GM19324 (cell line): Measurements from ENCODE around the gene KCNAB3.

ENCODE experiments used
- ATAC-seq: cut with Tn5 transposase; IDR thresholded peaks from one replicate; pipeline ENCODE4 v1.9.1; 2021; ENCODE audit warnings: mild to moderate bottlenecking, moderate library complexity; ENCODE audit not compliant: unreplicated experiment, low FRiP score

The KCNAB3 gene

DNA sequence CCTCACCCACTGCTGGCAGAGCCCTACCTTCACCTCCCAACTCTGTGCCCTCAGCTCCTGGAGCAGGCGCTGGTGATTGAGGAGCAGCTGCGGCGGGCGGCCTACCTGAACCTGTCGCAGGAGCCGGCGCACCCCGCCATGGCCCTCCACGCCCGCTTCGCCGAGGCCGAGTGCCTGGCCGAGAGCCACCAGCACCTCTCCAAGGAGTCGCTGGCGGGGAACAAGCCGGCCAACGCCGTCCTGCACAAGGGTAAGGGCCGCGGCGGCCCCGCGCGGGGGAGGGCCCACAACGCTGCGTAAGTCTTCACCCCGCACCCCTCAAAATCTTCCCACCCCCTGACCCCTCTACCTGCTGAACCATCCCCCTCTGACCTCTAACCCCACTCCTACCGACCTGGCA lies 20.6 kb downstream of the KCNAB3 start:
- no peak for ATAC-seq

DNA sequence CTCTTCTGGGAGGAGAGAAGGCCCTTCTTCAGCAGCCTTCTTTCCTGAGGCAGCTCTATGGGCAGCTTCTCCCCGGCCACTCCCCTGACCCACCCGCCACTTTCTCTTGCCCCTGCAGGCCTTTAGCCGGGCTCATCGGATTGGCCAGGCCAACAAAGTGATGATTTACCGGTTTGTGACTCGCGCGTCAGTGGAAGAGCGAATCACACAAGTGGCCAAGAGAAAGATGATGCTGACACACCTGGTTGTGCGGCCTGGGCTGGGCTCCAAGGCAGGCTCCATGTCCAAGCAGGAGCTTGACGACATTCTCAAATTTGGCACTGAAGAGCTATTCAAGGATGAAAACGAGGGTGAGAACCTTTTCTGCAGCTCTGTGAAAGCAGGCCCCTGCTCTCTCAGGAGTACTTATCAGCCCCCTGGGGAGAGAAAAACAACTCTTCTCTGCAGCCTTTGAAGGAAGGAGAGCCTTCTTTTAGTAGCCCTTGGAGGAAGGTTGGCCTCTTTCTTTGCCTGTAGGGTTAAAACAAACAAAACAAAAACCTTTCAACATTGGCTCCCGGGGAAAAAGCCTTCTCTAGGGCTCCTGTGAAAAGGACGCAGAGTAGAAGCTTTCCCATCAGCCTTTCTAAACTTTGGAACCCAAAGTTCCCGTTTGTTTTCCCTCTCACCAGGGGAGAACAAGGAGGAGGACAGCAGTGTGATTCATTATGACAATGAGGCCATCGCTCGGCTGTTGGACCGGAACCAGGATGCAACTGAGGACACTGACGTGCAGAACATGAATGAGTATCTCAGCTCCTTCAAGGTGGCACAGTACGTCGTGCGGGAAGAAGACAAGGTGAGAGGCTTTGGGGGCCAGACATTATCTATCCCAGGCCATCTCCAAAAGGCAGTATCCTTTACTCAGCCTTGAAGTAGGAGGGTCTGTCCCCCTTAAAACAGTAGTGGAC lies 26.2 kb downstream of the KCNAB3 start:
- no peak for ATAC-seq

DNA sequence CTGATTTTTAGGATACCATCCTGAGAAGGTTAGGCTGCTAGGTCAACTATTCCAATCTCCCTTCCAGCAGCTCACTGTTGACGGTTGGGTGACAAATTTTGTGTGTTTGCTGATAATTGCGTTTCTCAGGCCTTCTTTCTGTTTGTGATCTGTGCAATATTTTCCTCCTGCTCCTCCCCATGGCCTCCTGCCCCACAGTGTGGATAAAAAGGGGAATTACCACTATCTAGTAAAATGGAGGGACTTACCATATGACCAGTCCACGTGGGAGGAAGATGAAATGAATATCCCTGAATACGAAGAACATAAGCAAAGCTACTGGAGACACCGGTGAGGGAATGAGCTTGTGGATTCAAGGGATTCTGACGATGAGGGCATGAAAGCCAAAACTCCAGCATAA lies 31.9 kb downstream of the KCNAB3 start:
- ATAC-seq, result no peak

DNA sequence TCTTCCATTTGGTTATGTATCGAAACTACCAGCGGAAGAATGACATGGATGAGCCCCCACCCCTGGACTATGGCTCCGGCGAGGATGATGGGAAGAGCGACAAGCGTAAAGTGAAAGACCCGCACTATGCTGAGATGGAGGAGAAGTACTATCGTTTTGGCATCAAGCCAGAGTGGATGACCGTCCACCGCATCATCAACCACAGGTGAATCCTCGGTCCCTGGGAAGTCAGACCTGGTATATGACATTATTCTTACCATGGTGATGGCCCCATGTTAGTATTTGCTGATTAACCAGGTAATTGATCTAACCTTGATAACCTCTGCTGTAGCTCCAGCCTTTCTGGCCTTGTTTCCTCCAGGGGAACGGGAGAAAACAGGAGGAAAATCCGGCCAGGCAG lies 32.6 kb downstream of the KCNAB3 start:
- ATAC-seq, result no peak

DNA sequence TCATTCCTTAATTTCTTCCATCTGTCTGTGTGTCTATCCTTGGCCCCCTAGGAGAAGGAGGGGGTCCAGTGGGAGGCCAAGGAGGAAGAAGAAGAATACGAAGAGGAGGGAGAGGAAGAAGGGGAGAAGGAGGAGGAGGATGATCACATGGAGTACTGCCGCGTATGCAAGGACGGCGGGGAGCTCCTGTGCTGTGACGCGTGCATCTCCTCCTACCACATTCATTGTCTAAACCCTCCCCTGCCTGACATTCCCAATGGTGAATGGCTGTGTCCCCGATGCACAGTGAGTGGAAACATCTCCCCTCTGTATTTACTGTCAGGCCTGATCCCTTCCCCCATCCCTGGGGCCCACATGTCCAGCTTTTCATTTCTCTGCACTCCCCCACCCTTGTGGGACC lies 34.8 kb downstream of the KCNAB3 start:
- no peak for ATAC-seq

DNA sequence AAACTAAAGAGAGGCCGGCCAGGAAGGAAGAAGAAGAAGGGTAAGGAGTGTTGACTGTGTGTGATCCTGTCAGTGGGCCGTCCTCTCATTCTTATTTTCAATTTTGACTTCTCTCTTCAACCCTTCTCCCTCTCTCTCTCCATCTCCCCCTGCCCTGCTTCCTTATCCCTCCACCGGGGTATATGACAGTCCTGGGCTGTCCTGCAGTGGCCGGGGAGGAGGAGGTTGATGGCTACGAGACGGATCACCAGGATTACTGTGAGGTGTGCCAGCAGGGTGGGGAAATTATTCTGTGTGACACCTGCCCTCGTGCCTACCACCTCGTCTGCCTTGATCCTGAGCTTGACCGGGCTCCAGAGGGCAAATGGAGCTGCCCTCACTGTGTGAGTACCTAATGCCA lies 35.4 kb downstream of the KCNAB3 start:
- ATAC-seq, result no peak

DNA sequence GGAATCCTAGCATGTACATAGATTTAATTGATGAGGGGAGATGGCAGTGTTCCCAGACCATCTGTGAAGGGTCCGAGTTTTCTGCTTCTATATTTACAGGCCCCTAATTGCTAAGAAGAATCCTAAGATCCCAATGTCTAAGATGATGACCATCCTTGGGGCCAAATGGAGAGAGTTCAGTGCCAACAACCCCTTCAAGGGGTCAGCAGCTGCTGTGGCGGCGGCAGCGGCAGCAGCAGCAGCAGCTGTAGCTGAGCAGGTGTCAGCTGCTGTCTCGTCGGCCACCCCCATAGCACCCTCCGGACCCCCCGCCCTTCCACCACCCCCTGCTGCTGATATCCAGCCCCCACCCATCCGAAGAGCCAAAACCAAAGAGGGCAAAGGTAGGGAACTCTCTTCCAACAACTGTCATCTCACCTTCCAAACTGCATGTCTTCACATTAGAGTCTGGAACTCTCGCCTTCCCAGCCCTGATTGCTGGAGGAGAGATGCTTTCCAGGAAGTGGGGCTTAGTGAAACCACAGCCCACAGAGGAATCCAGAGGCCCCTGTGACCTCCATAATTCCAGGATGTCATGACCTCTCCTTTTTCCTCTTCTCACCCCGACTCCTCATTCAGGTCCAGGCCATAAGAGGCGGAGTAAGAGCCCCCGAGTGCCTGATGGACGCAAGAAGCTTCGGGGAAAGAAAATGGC lies 36.3 kb downstream of the KCNAB3 start:
- ATAC-seq, result no peak

DNA sequence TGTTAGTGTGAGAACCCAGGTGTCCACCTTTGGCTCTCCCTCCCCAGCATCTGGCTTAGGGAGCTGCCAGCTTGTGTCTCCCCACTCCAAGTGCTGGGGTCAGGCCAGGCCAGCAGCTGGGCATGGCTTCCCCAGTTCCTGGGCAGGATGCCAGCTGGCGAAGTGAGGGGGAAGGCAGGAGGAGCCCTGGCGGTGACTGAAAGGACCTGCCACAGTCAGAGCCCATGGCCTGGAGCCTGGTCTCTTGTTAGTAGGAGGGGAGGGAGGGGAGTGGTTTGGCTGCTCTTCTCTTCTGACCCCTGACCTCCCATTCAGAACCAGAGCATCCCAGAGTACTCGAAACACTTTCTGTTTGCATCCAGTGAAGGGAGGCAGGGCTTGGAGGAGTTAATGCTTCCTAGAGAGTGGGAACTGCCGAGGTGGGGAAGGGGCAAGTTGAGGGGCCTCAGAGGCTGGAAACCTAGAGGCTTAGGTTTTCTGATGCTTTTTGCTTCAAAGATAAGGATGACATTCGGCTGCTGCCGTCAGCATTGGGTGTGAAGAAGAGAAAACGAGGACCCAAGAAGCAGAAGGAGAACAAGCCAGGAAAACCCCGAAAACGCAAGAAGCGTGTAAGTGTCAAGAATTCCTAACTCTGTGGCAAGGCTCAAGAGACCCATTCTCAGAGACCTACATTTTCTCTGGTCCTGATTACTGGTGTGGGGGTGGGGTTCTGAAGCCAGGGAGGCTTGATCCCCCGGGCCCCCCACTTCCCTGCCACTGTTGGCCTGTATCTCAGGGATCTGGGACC lies 40.3 kb downstream of the KCNAB3 start:
- no peak for ATAC-seq

DNA sequence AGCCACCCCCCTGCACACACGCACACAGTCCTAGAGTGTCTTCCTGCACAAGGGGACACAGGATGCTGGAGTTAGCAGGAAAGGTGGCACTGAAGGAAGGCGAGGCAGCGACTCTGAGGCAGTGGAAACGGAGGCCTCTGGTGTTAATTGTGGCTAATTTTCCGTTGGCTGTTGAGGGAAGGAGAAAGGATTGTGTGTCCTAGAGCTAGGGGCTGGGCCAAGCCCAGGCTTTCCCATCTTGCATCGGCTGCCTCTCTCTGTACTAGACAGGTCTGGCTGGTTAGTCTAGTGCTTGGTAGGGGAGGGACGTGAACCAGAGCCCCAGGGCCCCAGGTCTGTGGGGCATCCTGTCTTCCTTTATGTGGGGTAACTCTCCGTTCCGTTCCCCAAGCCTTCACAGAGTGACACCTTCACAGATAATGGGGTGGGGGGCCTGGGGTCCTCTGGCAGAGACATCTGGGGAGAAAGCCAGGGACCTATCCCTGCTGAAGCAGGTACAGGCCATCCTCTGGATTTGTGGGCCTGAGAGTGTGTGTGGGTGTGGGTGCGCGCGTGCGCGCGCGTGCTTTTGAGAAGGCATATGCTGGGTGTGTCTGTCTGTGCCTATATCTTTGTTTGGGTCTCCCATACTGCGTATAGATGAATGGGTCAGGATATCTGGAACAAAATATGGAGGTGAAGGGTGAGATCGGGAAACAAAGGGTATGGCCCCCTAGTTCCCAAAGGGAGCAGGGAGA lies 41.3 kb downstream of the KCNAB3 start, which contains the start of gene CHD3:
Gene CHD3, plus strand, starts transcription at position 606 of the 737 bp plus-strand sequence. CDS start 212 bp downstream, outside the sequence.
- no peak for ATAC-seq

DNA sequence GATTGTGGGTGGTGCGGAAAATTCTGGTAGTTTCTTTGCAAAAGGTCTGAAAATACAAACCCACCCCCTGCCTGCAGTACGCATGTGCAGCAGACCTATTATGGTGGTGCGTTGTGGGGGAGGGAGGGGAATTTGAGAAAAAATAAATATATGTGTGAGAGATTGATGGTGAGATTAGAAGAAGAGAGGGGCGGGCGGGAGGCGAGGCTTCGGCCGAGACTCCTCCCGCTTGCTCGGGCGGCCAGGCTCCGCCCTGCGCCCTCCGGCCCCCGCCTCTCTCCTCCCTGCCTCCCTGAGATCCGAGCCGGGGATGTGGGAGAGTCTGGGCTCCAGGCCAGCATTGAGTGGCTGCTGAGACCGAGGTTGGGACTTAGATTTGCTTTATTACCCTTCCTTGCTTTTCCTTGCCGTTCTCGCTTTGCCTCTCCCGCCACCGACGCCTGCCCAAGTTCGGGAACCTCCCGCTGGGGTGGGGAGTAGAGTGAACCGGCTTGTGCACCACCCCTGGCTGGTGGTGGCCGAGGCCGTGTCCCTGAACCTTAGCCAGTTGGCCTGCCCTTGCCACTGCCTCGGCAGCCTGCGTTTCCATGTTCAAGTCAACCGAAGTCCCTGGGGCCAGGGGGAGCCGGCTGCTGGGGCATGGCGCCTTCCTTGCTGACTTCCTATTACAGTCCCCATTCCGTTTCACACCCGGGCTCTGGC lies 42.0 kb downstream of the KCNAB3 start:
- ATAC-seq, result peak; percentile 59

DNA sequence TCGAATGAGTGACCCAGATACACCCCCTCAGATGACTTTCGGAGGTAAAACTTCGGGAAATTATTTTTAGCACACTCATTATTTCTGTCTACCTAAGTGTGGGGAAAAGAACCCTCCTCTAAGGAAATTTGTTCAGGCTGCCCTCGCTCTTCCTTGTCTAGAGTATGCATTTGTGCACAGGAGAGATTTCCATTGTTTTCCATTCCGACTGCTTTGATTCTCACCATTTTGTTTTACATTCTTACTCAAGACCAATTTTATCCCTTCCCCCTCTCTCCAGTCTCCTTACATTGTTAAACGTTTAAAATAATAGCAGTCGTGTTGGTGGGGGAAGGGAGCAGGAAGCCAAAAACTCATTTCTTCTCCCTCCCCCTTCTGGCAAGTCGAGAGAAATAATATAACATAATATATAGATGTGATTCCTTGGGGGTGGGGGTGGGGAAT lies 42.6 kb downstream of the KCNAB3 start:
- no peak for ATAC-seq

DNA sequence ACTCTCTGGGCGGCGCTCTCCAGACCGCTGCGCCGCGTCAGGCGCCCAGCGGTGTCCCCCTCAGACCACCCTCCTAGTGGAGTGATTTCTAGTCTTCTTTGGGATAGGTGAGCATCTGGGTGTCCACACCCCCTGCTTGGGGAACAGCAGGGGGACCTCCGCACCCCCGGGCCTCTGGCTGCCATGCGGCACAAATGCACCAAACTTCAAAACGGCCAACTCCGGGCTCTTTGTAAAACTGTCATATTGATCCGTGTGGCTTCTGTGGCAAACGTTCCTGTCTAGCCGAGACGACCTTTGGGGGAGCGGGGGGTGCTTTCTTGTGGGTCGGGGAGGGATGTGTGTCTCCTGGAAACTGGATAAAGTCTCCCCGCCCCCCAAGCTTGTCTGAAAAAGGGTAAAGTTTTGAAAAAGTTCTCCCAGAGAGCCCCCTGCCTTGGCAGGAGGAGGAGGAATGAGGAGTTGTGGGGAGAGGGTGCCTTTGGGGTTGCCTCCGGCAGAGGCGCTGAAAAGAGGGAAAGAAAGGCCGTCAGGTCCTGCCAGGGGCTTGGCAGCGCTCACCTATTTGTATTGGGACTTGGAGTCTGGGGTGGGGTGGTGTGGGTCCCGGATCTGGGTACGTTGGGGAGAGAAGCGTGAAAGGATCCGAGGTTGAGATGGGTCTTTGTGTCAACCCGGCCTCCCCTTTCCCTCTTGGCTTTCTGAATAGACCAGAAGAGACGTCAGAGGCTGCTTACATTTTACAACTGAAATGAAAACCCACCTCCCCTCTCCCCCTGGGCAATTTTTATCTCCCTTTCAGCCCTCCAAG lies 43.2 kb downstream of the KCNAB3 start:
- ATAC-seq, result no peak

DNA sequence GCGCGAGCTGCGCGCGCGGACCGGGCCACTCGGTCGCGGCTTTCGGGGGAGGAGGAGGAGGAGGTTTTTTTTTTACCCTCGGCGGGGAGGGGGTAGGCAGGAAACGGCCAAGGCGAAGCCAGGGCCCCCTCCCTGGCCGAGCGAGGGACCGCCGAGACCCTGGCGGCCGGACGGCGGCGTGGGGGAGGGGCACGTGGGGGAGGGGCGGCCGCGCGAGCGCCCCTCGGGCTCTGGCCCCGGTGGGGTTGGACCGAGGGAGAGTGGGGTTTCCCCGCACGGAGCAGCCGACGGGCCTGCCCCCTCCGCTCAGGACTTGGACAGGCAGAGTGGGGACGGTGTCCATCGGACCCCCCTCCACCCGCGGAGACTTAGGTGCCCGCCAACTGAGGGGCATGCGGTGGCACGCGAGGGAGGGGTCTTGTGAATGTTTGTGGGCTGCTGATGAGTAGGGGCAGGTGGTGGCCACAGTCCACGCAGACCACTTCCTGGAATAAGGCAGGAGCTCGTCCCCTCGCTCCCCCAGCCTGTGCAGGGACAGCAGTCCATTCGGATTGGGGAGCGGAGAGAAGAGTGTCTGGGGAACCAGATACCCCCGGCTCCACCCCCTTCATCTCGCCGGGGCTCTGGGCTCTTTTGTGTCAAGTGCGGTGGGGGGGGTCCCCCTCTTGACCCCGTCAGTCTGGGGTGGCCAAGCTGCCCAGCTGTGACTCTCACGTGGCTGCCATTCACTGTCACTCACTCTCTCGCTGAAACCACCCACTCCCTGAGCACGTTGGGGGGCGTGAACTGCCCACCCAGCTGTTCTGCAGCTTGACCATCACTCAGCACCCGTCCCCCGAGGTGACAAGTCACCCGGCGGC lies 44.1 kb downstream of the KCNAB3 start:
- ATAC-seq, result no peak

DNA sequence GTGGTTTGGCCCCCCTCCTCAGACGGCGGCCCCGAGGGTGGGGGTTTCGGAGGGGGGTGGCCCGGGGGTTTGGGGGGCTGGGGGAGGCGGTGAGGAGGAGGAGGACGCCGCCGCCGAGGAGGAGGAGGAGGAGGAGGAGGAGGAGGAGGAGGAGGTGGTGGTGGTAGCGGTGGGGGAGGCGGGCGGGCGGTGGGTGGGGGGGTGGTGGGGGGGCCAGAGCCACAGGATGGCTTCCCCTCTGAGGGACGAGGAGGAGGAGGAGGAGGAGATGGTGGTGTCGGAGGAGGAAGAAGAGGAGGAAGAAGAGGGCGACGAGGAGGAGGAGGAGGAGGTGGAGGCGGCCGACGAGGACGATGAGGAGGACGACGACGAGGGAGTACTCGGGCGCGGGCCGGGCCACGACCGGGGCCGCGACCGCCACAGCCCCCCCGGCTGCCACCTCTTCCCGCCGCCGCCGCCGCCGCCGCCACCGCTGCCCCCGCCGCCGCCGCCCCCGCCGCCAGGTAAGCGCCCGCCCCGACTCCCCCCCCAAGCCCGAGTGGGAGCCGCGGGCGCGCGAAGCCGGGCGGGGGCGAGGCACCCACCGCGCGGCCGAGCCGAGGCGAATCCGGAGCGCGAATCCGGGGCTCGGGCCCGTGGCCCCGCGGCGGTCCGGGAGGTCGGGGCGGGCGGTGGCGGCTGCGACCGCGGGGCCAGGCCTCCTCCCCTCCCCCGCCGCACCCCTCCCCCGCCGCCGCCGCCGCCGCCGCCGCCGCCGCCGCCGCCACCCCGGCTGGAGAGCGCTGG lies 44.9 kb downstream of the KCNAB3 start:
- ATAC-seq, result no peak

DNA sequence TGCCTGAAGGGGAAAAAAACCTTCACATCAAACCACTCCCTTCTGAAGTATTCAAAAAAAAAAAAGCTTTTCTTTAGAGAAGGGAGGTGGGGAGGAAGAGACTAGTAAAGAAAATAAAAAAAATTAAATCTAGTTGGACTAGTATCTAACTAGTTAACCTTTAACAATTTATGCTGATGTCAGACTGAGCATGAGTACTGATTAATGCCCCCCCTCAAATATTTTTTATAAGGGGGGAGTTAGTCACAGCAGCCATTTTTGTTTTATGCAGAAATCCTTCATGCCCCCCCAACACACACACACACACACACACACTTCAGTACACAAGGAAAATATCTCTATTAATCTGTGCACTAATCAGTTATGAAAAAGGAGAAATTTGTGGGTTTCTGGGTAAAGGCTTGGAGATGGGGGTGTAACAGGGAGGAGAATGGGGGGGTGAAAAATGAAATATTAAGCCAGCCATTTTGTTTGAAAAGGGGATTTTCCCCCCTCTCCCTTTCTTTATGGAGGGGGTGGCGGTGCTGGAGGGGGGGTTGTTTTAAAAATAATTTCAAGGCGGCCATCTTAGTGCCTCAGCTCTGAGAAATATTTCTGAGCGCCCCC lies 45.8 kb downstream of the KCNAB3 start:
- no peak for ATAC-seq

DNA sequence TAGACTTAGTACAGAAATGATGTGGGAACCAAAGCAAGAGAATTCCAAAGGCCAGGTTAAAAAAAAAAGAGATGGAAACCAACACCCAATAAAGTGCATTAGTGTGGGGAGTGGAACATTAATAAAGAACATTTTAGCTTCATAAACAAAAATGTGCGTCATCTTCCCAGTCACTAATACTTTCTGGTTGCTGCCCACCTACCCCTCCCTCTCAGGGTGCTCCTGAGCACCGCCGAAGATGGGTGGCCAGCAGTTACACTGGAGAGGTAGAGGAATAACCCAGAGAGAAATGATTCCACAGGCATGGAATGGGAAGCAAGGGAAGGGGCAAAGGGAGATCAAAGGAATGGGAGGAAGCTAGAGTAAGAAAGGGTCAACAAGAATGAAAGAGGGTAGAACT lies 47.0 kb downstream of the KCNAB3 start:
- ATAC-seq, result no peak

DNA sequence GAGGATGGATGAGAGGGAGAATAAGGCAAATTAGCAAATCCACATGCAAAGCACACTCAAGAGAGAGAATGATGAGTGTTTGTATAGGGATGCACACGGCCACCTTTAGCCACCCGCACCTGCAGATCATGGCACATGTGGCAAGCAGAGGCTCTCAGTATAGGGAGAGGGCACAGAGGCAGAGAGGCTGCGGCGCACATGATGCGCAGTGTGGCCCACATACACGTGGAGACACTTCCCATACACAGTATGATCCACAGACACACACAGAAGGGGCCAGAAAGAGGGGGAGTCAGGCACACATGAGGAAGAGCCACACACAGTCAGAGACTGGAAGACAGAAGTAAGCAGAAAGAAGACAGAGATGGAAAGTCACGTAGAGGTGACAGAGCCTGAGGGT lies 47.6 kb downstream of the KCNAB3 start:
- ATAC-seq, result no peak
